Measurements from ENCODE around the gene EIF4EBP3.

DNA sequence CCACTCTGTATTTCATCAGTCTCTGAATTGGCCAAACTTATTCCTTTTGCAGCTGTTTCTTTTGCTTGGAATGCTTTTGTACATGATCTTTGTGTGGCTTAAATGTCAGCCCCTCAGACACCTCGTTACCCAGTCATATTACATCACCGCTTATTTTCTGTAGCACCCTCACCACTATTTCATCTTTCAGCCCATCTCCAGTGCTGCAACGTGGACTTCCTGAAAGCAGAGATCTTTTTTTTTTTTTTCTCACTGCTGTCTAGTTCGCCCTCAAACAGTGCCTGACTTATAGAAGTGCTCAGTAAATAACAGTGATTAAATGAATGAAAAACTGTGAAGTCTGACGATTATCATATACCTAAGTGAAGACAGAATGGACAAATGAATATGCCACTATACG lies 9.0 kb downstream of the EIF4EBP3 start:
- TF ChIP-seq, protein P1, sequence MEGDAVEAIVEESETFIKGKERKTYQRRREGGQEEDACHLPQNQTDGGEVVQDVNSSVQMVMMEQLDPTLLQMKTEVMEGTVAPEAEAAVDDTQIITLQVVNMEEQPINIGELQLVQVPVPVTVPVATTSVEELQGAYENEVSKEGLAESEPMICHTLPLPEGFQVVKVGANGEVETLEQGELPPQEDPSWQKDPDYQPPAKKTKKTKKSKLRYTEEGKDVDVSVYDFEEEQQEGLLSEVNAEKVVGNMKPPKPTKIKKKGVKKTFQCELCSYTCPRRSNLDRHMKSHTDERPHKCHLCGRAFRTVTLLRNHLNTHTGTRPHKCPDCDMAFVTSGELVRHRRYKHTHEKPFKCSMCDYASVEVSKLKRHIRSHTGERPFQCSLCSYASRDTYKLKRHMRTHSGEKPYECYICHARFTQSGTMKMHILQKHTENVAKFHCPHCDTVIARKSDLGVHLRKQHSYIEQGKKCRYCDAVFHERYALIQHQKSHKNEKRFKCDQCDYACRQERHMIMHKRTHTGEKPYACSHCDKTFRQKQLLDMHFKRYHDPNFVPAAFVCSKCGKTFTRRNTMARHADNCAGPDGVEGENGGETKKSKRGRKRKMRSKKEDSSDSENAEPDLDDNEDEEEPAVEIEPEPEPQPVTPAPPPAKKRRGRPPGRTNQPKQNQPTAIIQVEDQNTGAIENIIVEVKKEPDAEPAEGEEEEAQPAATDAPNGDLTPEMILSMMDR (IDR thresholded peaks at IDR 0.05): no peak
- no peak for TF ChIP-seq ZFX (IDR thresholded peaks at IDR 0.05; ENCODE audit: borderline replicate concordance)
